ENCODE measurements around the gene CD82.

DNA sequence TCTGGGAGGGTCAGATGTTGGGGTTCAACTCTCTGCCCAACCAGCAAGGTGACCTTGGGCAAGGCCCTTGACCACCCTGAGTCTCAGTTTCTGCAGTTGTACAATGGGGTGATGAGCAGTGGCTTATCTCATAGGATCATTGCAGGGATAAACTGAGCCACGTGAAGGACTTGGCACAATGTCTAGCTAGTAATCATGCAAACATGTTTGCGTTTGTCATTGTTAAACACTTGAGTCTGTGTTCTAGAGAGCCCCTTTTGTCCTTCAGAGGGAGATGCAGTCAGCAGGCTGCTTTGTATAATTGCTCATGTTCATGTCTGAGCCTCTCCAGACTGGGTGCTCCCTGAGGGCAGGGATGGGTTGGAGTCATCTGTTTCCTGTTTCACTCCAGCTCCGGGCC is 15.8 kb downstream of the CD82 start:
- no peak for TF ChIP-seq POLR2A (IDR thresholded peaks at IDR 0.05)
- TF ChIP-seq, protein P1, sequence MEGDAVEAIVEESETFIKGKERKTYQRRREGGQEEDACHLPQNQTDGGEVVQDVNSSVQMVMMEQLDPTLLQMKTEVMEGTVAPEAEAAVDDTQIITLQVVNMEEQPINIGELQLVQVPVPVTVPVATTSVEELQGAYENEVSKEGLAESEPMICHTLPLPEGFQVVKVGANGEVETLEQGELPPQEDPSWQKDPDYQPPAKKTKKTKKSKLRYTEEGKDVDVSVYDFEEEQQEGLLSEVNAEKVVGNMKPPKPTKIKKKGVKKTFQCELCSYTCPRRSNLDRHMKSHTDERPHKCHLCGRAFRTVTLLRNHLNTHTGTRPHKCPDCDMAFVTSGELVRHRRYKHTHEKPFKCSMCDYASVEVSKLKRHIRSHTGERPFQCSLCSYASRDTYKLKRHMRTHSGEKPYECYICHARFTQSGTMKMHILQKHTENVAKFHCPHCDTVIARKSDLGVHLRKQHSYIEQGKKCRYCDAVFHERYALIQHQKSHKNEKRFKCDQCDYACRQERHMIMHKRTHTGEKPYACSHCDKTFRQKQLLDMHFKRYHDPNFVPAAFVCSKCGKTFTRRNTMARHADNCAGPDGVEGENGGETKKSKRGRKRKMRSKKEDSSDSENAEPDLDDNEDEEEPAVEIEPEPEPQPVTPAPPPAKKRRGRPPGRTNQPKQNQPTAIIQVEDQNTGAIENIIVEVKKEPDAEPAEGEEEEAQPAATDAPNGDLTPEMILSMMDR (IDR thresholded peaks at IDR 0.05): no peak
- no peak for TF ChIP-seq EP300 (IDR thresholded peaks at IDR 0.05)
